COLO829 (cell line): ENCODE data around the gene PDE4C.
"Not testable (repeated sequence)": the region's sequence is repeated elsewhere in the genome, so short reads cannot be mapped to it uniquely, and the experiment has no call there.

ENCODE experiments used
- DNase-seq: peaks from one replicate; pipeline ENCODE4 v3.0.0; 2012; ENCODE audit warnings: low spot score

PDE4C gene

GRCh38 chr19:18223860-18224524 lies 2.2 kb downstream of the PDE4C start:
- DNase-seq, result no peak

GRCh38 chr19:18221815-18222725 lies 4.2 kb downstream of the PDE4C start:
- DNase-seq, result no peak

- no peak for DNase-seq
Measured at GRCh38 chr19:18220632-18221275, 5.5 kb downstream of the PDE4C start.

GRCh38 chr19:18219911-18220631 lies 6.2 kb downstream of the PDE4C start:
- DNase-seq, result no peak

GRCh38 chr19:18218600-18218999 lies 7.6 kb downstream of the PDE4C start:
- no peak for DNase-seq

GRCh38 chr19:18218159-18218558 lies 8.1 kb downstream of the PDE4C start:
- DNase-seq, result no peak

- no peak for DNase-seq
Measured at GRCh38 chr19:18216789-18217188, 9.4 kb downstream of the PDE4C start.

- no peak for DNase-seq
Measured at GRCh38 chr19:18214779-18215433, 11.3 kb downstream of the PDE4C start.

GRCh38 chr19:18211683-18212082 lies 14.6 kb downstream of the PDE4C start:
- DNase-seq, result no peak

- DNase-seq, result not testable (repeated sequence)
Measured at GRCh38 chr19:18209912-18210311, 16.3 kb downstream of the PDE4C start.

GRCh38 chr19:18208098-18208951 lies 17.9 kb downstream of the PDE4C start:
- no peak for DNase-seq

- DNase-seq, result no peak
Measured at GRCh38 chr19:18206018-18206417, 20.2 kb downstream of the PDE4C start.

GRCh38 chr19:18205200-18205892 lies 20.9 kb downstream of the PDE4C start:
- no peak for DNase-seq

GRCh38 chr19:18204394-18205199 lies 21.6 kb downstream of the PDE4C start:
- DNase-seq, result no peak

GRCh38 chr19:18203863-18204393 lies 22.3 kb downstream of the PDE4C start, which contains the start of gene RAB3A:
Gene RAB3A (minus strand): TSS chr19:18204042. CDS start chr19:18202740, 1,302 bp downstream.
- peak; percentile 98 for DNase-seq

- DNase-seq, result no peak
Measured at GRCh38 chr19:18203408-18203862, 22.8 kb downstream of the PDE4C start.

GRCh38 chr19:18202778-18203407 lies 23.3 kb downstream of the PDE4C start:
- DNase-seq, result no peak

- DNase-seq, result no peak
Measured at GRCh38 chr19:18202397-18202777, 23.9 kb downstream of the PDE4C start.
